Mesendoderm (in vitro differentiated cells): Measurements from ENCODE around the gene NRG3.
"Not testable (repeated sequence)": the region's sequence is repeated elsewhere in the genome, so short reads cannot be mapped to it uniquely, and the experiment has no call there.

Experiments used
- DNase-seq: peaks from one replicate; pipeline ENCODE4 v3.0.0; 2013
- H2AK5ac ChIP-seq: 2 replicates; pipeline ENCODE4 v1.6.1; 2013; ENCODE audit warnings: low read length, inconsistent platforms
- H2BK120ac ChIP-seq: 2 replicates; pipeline ENCODE4 v1.6.1; 2013; ENCODE audit warnings: low read depth, mild to moderate bottlenecking, low read length, moderate library complexity, mixed read lengths
- H2BK15ac ChIP-seq: replicated peaks from 2 replicates; pipeline ENCODE4 v1.6.1; 2013; ENCODE audit warnings: low read depth, mild to moderate bottlenecking, moderate library complexity
- H2BK5ac ChIP-seq: 2 replicates; pipeline ENCODE4 v1.6.1; 2013; ENCODE audit warnings: low read length, inconsistent platforms
- H3K18ac ChIP-seq: 2 replicates; pipeline ENCODE4 v1.6.1; 2013; ENCODE audit warnings: mild to moderate bottlenecking, low read length, mixed read lengths
- H3K23ac ChIP-seq: one replicate; pipeline ENCODE4 v1.6.1; 2013; ENCODE audit warnings: low read length
- H3K27ac ChIP-seq: 2 replicates; pipeline ENCODE4 v1.5.1; 2013; ENCODE audit warnings: low read depth, mild to moderate bottlenecking, inconsistent platforms, low read length, moderate library complexity
- H3K27me3 ChIP-seq: 2 replicates; pipeline ENCODE4 v1.6.1; 2013; ENCODE audit warnings: low read length, control low read depth, mild to moderate bottlenecking, inconsistent platforms; ENCODE audit not compliant: insufficient read depth, poor library complexity
- H3K36me3 ChIP-seq: 2 replicates; pipeline ENCODE4 v1.6.1; 2013; ENCODE audit warnings: low read length, inconsistent platforms; ENCODE audit not compliant: control insufficient read depth, insufficient read depth
- H3K4ac ChIP-seq: one replicate; pipeline ENCODE4 v1.6.1; 2013; ENCODE audit warnings: low read depth, mild to moderate bottlenecking, low read length, moderate library complexity
- H3K4me1 ChIP-seq: 2 replicates; pipeline ENCODE4 v1.6.1; 2013; ENCODE audit warnings: low read depth, low read length, inconsistent platforms; ENCODE audit not compliant: control insufficient read depth
- H3K4me2 ChIP-seq: 2 replicates; pipeline ENCODE4 v1.6.1; 2013; ENCODE audit warnings: low read length
- H3K4me3 ChIP-seq: 2 replicates; pipeline ENCODE4 v1.5.1; 2013; ENCODE audit warnings: mild to moderate bottlenecking, low read length
- H3K56ac ChIP-seq: one replicate; pipeline ENCODE4 v1.6.1; 2013; ENCODE audit warnings: low read length
- H3K79me1 ChIP-seq: 2 replicates; pipeline ENCODE4 v1.6.1; 2013; ENCODE audit warnings: low read length, inconsistent platforms
- H3K79me2 ChIP-seq: 2 replicates; pipeline ENCODE4 v1.6.1; 2013; ENCODE audit warnings: mild to moderate bottlenecking, low read length; ENCODE audit not compliant: control insufficient read depth, insufficient read depth
- H3K9ac ChIP-seq: 2 replicates; pipeline ENCODE4 v1.6.1; 2013; ENCODE audit warnings: low read length, inconsistent platforms
- H4K5ac ChIP-seq: one replicate; pipeline ENCODE4 v1.6.1; 2013; ENCODE audit warnings: low read length
- H4K8ac ChIP-seq: one replicate; pipeline ENCODE4 v1.6.1; 2013; ENCODE audit warnings: low read depth, mild to moderate bottlenecking, control low read depth, low read length, moderate library complexity
- WGBS: extraction: QIAGEN DNeasy Blood & Tissue Kit; methylation state at CpG from one replicate; pipeline ENCODE4 v1.1.7; 2013; ENCODE audit warnings: low lambda C conversion rate, missing lambda C conversion rate; ENCODE audit not compliant: insufficient coverage; ENCODE audit errors: extremely low coverage; 5-methylcytosine and 5-hydroxymethylcytosine counted together

The NRG3 gene

DNA sequence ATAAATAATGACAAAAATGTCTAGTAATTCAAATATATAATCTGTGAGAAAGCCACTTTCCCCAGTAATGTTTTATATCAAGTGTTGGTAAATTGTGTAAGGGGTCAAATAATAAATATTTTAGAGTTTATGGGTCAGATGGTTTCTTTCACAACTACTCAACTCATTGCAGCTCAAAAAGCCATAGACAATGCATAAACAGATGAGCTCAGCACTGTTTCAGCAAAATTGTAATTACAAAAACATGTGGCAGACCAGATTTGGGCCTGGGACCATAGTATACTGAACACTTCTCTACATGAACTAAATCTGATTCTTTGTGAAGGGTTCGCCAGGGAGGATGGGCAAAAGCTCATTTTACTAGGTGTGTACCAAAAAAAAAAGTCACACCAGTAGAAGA, 460.8 kb downstream of the NRG3 start:
- no peak overlapping the region for H3K56ac ChIP-seq
- H4K5ac ChIP-seq, result no peak overlapping the region
- no peak overlapping the region for H2AK5ac ChIP-seq
- no peak overlapping the region for H3K4ac ChIP-seq
- no peaks in the 10 kb centered on the region for H3K79me2 ChIP-seq
- no peak overlapping the region for H2BK15ac ChIP-seq
- H4K8ac ChIP-seq, result no peak overlapping the region
- H3K4me1 ChIP-seq, result peaks cover 2% of the 10 kb centered on the region
- no peak overlapping the region for H2BK5ac ChIP-seq
- no peaks in the 10 kb centered on the region for H3K79me1 ChIP-seq
- H3K27me3 ChIP-seq, result no peaks in the 10 kb centered on the region
- no peak overlapping the region for H3K9ac ChIP-seq
- no CpG with 5 or more reads among the region's 1 CpG for WGBS
- no peak for DNase-seq
- no peak overlapping the region for H3K18ac ChIP-seq
- no peak overlapping the region for H3K4me2 ChIP-seq
- H3K23ac ChIP-seq, result no peak overlapping the region
- H2BK120ac ChIP-seq, result no peak overlapping the region
- H3K36me3 ChIP-seq, result no peaks in the 10 kb centered on the region
- H3K27ac ChIP-seq, result no peak overlapping the region
- H3K4me3 ChIP-seq, result no peak overlapping the region

DNA sequence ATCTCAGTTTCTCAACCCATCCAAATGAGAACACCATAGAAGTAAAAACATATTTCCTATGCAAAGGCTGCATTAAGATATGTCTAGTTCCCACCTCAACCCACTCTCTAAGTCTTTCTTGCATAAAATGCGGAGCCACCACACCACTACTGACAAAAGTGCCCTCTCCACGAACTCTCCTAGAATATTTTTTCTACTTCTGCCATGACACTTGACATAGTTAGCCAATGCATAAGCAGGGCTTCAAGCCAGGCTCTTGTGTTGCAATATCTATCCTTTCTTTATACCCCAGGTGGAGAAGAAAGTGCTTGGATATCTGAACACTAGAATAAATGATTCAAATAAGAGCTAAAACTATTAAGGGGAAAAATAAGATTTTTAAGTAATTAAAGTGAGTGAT, 465.2 kb downstream of the NRG3 start:
- Histone ChIP-seq H4K5ac (no peak overlapping the region), H2BK120ac (no peak overlapping the region), H3K4me2 (no peak overlapping the region)

DNA sequence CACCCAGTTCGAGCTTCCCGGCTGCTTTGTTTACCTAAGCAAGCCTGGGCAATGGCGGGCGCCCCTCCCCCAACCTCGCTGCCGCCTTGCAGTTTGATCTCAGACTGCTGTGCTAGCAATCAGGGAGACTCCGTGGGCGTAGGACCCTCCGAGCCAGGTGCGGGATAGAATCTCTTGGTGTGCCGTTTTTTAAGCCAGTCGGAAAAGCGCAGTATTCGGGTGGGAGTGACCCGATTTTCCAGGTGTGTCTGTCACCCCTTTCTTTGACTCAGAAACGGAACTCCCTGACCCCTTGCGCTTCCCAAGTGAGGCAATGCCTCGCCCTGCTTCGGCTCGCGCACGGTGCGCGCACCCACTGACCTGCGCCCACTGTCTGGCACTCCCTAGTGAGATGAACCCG, 474.6 kb downstream of the NRG3 start:
- not testable (repeated sequence) for H2BK5ac ChIP-seq, H2BK15ac ChIP-seq, H3K4me2 ChIP-seq, DNase-seq, H2BK120ac ChIP-seq, H3K79me1 ChIP-seq, H3K23ac ChIP-seq, H4K5ac ChIP-seq, H3K4ac ChIP-seq, H3K27ac ChIP-seq, H3K4me1 ChIP-seq, H3K36me3 ChIP-seq, H4K8ac ChIP-seq, H3K27me3 ChIP-seq, H3K9ac ChIP-seq, H3K79me2 ChIP-seq, H3K56ac ChIP-seq, H3K18ac ChIP-seq, H2AK5ac ChIP-seq, H3K4me3 ChIP-seq
- no CpG with 5 or more reads among the region's 26 CpGs for WGBS

More for the DNA sequence above, 465.2 kb downstream of the NRG3 start:
- Histone ChIP-seq H3K4me3 (no peak overlapping the region), H3K56ac (no peak overlapping the region), H3K79me1 (no peaks in the 10 kb centered on the region), H4K8ac (no peak overlapping the region), H3K79me2 (no peaks in the 10 kb centered on the region), H3K9ac (no peak overlapping the region), H3K36me3 (no peaks in the 10 kb centered on the region), H3K18ac (no peak overlapping the region), H2AK5ac (no peak overlapping the region), H3K4me1 (no peaks in the 10 kb centered on the region), H2BK15ac (no peak overlapping the region), H3K4ac (no peak overlapping the region), H3K27ac (no peak overlapping the region), H2BK5ac (no peak overlapping the region), H3K23ac (no peak overlapping the region), H3K27me3 (no peaks in the 10 kb centered on the region)
- WGBS, result no CpG with 5 or more reads among the region's 2 CpGs
- no peak for DNase-seq

DNA sequence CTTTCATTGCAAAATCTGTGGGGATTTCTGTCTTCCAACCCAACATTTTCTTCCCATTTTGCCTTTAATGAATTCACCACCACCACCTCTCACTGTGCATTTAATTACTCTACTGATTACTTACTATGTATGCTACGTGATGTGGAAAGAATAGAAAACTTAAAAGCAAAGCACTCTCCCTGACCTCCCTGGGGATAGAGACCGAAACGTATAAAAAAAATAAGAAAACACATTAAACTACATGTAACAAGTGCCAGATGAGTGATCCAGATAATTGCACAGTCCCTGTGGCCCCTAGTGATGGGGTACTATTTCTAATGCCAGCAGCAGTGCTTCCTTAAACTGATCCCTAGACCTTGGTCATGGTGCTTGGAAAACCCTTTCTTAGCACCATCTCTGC, 478.4 kb downstream of the NRG3 start:
- Histone ChIP-seq H2BK120ac (no peak overlapping the region), H3K4me2 (no peak overlapping the region), H3K56ac (no peak overlapping the region), H3K79me2 (no peaks in the 10 kb centered on the region), H3K27me3 (no peaks in the 10 kb centered on the region), H3K18ac (no peak overlapping the region), H2BK5ac (no peak overlapping the region), H4K8ac (no peak overlapping the region), H3K27ac (no peak overlapping the region), H4K5ac (no peak overlapping the region), H3K9ac (no peak overlapping the region), H3K36me3 (no peaks in the 10 kb centered on the region), H3K4ac (no peak overlapping the region), H3K4me1 (no peaks in the 10 kb centered on the region), H3K23ac (no peak overlapping the region), H3K79me1 (no peaks in the 10 kb centered on the region), H2AK5ac (no peak overlapping the region), H2BK15ac (no peak overlapping the region), H3K4me3 (no peak overlapping the region)
- DNase-seq, result no peak
- no CpG with 5 or more reads among the region's 3 CpGs for WGBS

DNA sequence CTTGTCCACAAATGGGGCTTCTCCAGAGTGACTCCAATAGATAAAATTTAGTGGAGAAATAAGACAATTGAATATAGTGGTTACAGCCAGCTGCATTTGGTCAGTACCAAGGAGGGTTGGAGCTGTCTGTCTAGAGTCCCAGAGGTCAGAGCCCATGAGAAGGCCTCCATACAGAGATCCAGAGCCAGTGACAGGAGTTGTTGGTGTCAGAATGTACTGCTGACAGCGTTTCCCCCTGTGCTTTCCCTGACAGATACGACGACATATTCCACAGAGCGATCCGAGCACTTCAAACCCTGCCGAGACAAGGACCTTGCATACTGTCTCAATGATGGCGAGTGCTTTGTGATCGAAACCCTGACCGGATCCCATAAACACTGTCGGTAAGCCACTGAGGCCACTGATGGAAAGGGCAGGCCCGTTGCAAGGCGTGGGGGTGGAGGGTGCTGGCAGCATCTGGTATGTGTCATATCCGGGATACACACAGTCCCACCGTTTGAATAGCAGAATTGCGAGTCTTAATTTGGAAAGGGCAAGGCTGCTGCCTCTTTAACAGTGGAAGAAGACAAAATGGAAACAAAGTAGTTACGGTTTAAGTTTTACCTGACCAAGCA, 483.6 kb downstream of the NRG3 start:
- no peak overlapping the region for H4K8ac ChIP-seq
- H3K4ac ChIP-seq, result no peak overlapping the region
- H2AK5ac ChIP-seq, result no peak overlapping the region
- no peaks in the 10 kb centered on the region for H3K79me1 ChIP-seq
- DNase-seq, result no peak
- H3K4me3 ChIP-seq, result no peak overlapping the region
- no peak overlapping the region for H2BK120ac ChIP-seq
- H3K4me2 ChIP-seq, result no peak overlapping the region
- no peaks in the 10 kb centered on the region for H3K27me3 ChIP-seq
- no peak overlapping the region for H3K56ac ChIP-seq
- no CpG with 5 or more reads among the region's 16 CpGs for WGBS
- H2BK15ac ChIP-seq, result no peak overlapping the region
- H2BK5ac ChIP-seq, result no peak overlapping the region
- no peak overlapping the region for H3K23ac ChIP-seq
- no peak overlapping the region for H3K18ac ChIP-seq
- no peaks in the 10 kb centered on the region for H3K36me3 ChIP-seq
- H3K27ac ChIP-seq, result no peak overlapping the region
- H3K9ac ChIP-seq, result no peak overlapping the region
- H4K5ac ChIP-seq, result no peak overlapping the region
- no peaks in the 10 kb centered on the region for H3K79me2 ChIP-seq
- no peaks in the 10 kb centered on the region for H3K4me1 ChIP-seq

DNA sequence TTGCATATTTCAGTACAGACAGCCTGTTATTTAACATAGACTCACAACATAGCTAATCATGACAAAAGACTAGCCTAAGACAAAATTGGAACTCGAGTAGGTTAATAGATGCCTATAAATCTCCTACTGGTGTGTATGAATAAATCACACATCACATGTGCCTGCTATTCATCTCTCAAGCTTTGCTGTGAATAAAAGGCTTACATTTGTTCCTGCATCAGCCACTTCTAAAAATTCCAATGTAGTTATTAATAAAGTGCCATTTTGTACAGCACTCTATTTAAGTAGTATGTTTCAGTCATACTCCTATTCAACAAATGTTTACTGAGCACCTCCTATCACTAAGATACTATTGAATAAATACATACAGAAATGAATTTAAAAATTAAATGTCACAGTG, 486.3 kb downstream of the NRG3 start:
- H3K4me2 ChIP-seq, result no peak overlapping the region
- no peak overlapping the region for H2BK5ac ChIP-seq
- no peak overlapping the region for H3K23ac ChIP-seq
- H3K18ac ChIP-seq, result no peak overlapping the region
- DNase-seq, result no peak
- no peak overlapping the region for H3K27ac ChIP-seq
- no peak overlapping the region for H2AK5ac ChIP-seq
- no peak overlapping the region for H3K4me3 ChIP-seq
- no peaks in the 10 kb centered on the region for H3K79me1 ChIP-seq
- H4K8ac ChIP-seq, result no peak overlapping the region
- H3K27me3 ChIP-seq, result no peaks in the 10 kb centered on the region
- no peak overlapping the region for H2BK120ac ChIP-seq
- no peak overlapping the region for H2BK15ac ChIP-seq
- H3K4me1 ChIP-seq, result no peaks in the 10 kb centered on the region
- no peak overlapping the region for H4K5ac ChIP-seq
- H3K79me2 ChIP-seq, result no peaks in the 10 kb centered on the region
- WGBS, result no CpG with 5 or more reads among the region's 1 CpG
- no peak overlapping the region for H3K9ac ChIP-seq
- no peak overlapping the region for H3K56ac ChIP-seq
- H3K4ac ChIP-seq, result no peak overlapping the region
- H3K36me3 ChIP-seq, result no peaks in the 10 kb centered on the region
